ENCODE data around the gene RPRD2. TPM values are rescaled to one million over a fixed set of nuclear protein-coding genes. Genes with fewer than 3 reads are reported as not detected.

The RPRD2 gene
- total and polyA plus RNA-seq, 7 donors, result 4.2 to 26.7 (median 16.2) TPM

DNA sequence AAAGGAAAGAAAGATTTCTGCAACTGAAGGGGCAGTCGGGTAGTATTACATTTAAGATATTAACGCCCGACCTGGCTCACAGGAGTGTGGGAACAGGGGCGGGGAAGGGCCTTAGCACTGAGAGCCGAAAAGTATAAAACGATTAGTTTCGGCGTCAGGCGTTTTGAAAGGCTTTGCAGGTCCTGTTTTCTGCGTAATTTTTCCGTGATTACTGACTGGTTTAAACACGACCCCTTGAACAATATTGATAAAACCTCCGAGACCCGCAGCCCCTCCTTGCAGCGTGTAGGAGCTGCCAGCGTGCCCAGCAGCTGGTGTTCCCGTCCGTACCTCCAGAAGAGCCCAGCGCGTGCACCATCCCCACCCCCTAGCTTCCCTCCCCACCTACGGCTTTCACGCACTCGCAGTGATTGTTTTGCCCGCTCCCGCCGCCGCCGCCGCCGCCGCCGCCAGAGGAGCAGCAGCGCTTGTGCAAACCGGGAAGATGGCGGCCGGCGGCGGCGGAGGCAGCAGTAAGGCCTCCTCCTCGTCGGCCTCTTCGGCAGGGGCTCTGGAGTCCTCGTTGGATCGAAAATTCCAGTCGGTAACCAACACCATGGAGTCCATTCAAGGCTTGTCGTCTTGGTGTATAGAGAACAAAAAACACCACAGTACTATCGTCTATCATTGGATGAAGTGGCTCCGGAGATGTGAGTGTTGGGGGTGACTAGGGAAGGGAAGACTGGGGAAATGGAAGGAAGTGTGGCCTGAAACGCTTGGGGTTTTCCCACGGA, 470 bp downstream of the RPRD2 start:
- TF ChIP-seq POLR2A (IDR thresholded peaks at IDR 0.05) (peak in 1 of 2 donors; percentile 48), POLR2AphosphoS5 (IDR thresholded peaks at IDR 0.05) (peak; percentile 4 to 52 (median 38)), EP300 (IDR thresholded peaks at IDR 0.05) (no peak)
- TF ChIP-seq, protein P1, sequence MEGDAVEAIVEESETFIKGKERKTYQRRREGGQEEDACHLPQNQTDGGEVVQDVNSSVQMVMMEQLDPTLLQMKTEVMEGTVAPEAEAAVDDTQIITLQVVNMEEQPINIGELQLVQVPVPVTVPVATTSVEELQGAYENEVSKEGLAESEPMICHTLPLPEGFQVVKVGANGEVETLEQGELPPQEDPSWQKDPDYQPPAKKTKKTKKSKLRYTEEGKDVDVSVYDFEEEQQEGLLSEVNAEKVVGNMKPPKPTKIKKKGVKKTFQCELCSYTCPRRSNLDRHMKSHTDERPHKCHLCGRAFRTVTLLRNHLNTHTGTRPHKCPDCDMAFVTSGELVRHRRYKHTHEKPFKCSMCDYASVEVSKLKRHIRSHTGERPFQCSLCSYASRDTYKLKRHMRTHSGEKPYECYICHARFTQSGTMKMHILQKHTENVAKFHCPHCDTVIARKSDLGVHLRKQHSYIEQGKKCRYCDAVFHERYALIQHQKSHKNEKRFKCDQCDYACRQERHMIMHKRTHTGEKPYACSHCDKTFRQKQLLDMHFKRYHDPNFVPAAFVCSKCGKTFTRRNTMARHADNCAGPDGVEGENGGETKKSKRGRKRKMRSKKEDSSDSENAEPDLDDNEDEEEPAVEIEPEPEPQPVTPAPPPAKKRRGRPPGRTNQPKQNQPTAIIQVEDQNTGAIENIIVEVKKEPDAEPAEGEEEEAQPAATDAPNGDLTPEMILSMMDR (IDR thresholded peaks at IDR 0.05), result no peak
- peak overlapping the region; percentile 90 to 98 (median 97) for H3K27ac ChIP-seq
- WGBS, 2 donors, result 0% methylated on average over 50 of the region's 50 CpGs
- no peaks in the 10 kb centered on the region for H3K27me3 ChIP-seq
- H3K4me3 ChIP-seq, result peak overlapping the region; percentile 62 to 80 (median 70)
- DNase-seq, result peak; percentile 92
- H3K36me3 ChIP-seq, result no peaks in the 10 kb centered on the region
- peaks cover 0 to 30% (median 15%) of the 10 kb centered on the region in 4 donors for H3K4me1 ChIP-seq
- intact Hi-C loops (cut with DNase I), result loop anchor here (1.0 to 5.0 kb wide), 3 partner anchors 71 to 153 kb away; partner anchors contain the start of genes CIART, FALEC and MRPS21
- H3K9me3 ChIP-seq, result no peaks in the 10 kb centered on the region

- Histone ChIP-seq H3K27ac (peak overlapping the region; percentile 90 to 98 (median 97)), H3K27me3 (no peaks in the 10 kb centered on the region), H3K4me3 (peak overlapping the region; percentile 62 to 80 (median 70)), H3K4me1 (peaks cover 0 to 36% (median 20%) of the 10 kb centered on the region in 4 donors), H3K9me3 (no peaks in the 10 kb centered on the region), H3K36me3 (no peaks in the 10 kb centered on the region)
- TF ChIP-seq POLR2A (IDR thresholded peaks at IDR 0.05), result no peak
- no peak for TF ChIP-seq EP300 (IDR thresholded peaks at IDR 0.05)
- TF ChIP-seq, protein P1 (IDR thresholded peaks at IDR 0.05), result no peak
- no peak for TF ChIP-seq POLR2AphosphoS5 (IDR thresholded peaks at IDR 0.05)
- 1% methylated on average over 3 of the region's 3 CpGs for WGBS, 2 donors
- intact Hi-C loops (cut with DNase I), result no loop called here
- no peak for DNase-seq
These were observed 2.0 kb downstream of the RPRD2 start for GRCh38 chr1:150365941-150366340.

GRCh38 chr1:150366416-150367296, 2.7 kb downstream of the RPRD2 start:
- Histone ChIP-seq H3K27ac (peak overlapping the region; percentile 90 to 98 (median 97)), H3K27me3 (no peaks in the 10 kb centered on the region), H3K4me1 (peaks cover 0 to 41% (median 23%) of the 10 kb centered on the region in 4 donors), H3K36me3 (no peaks in the 10 kb centered on the region), H3K4me3 (peak overlapping the region; percentile 62 to 80 (median 70)), H3K9me3 (no peaks in the 10 kb centered on the region)
- DNase-seq, result no peak
- WGBS, 2 donors, result 12 to 18% methylated on average over 12 of the region's 12 CpGs
- TF ChIP-seq, protein P1 (IDR thresholded peaks at IDR 0.05), result no peak
- intact Hi-C loops (cut with DNase I), result no loop called here

- no peak for DNase-seq
- Histone ChIP-seq H3K27me3 (no peaks in the 10 kb centered on the region), H3K4me1 (peaks cover 0 to 60% (median 45%) of the 10 kb centered on the region in 4 donors), H3K36me3 (no peaks in the 10 kb centered on the region), H3K27ac (no peak overlapping the region), H3K4me3 (no peak overlapping the region), H3K9me3 (no peaks in the 10 kb centered on the region)
- no peak for TF ChIP-seq POLR2AphosphoS5 (IDR thresholded peaks at IDR 0.05)
- TF ChIP-seq EP300 (IDR thresholded peaks at IDR 0.05), result no peak
- TF ChIP-seq, protein P1 (IDR thresholded peaks at IDR 0.05), result no peak
- TF ChIP-seq POLR2A (IDR thresholded peaks at IDR 0.05), result no peak
- intact Hi-C loops (cut with DNase I), result no loop called here
- WGBS, 2 donors, result 88 to 93% methylated on average over 8 of the region's 8 CpGs
These were observed 7.2 kb downstream of the RPRD2 start for GRCh38 chr1:150371110-150371509.

All from sigmoid colon (tissue), 7 donors.